Vagina (tissue), 2 donors: ENCODE measurements around the gene VPS39.

Experiments
- POLR2A ChIP-seq, 2 donors: fragments of 450-650 bp; IDR thresholded peaks; one replicate each; pipeline ENCODE4 v1.6.1; 2017; ENCODE audit warnings: antibody characterized with exemption in 2 of 2, mild to moderate bottlenecking in 2 of 2, moderate library complexity in 2 of 2
- TF ChIP-seq, protein P1 (sequence below), 3 experiments: fragments of 450-650 bp in 2 of 3; fragments of 200-600 bp in 1 of 3; sonication (generic) in 1 of 3; IDR thresholded peaks; one replicate each; pipeline ENCODE4 v1.5.1; 2017 to 2019; ENCODE audit warnings: antibody characterized with exemption in 3 of 3, mild to moderate bottlenecking in 2 of 3, moderate library complexity in 2 of 3

DNA sequence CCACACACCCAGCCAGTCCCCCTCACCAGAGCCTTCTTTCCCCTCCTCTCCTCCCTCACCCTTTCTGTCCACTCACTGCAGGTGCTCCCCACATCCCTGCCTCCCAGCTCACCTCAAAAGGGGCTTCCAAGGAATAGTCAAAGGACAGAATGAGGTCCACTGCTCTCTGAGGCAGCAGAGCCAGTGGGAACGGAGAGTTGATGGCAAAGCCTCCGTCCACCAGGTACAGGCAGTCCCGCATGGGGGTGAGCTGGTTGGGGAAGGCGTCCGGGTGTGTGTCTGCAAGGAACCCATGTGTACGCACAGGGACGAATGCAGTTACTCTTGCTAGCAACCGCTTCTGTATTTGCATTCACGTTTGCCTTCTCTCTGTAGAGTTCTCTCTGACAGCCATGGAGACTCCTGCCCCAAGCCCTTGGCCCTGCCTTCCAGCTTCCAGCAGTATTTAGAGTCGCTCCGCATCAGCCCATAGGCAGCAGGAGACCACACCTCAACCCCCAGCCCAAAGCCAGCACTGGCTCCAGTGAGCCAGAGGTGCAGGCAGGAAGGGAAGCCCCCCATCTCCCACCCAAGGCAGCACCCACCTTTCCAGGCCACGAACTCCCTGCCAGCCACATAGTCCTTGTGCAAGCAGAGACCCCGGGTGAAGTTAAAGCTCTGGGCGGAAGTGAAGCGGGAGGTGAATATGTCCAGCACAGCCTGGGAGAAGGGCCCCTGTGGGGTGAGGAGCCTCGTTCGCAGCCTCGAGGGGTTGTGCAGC lies 64.1 kb downstream of the VPS39 start:
- TF ChIP-seq, protein P1, sequence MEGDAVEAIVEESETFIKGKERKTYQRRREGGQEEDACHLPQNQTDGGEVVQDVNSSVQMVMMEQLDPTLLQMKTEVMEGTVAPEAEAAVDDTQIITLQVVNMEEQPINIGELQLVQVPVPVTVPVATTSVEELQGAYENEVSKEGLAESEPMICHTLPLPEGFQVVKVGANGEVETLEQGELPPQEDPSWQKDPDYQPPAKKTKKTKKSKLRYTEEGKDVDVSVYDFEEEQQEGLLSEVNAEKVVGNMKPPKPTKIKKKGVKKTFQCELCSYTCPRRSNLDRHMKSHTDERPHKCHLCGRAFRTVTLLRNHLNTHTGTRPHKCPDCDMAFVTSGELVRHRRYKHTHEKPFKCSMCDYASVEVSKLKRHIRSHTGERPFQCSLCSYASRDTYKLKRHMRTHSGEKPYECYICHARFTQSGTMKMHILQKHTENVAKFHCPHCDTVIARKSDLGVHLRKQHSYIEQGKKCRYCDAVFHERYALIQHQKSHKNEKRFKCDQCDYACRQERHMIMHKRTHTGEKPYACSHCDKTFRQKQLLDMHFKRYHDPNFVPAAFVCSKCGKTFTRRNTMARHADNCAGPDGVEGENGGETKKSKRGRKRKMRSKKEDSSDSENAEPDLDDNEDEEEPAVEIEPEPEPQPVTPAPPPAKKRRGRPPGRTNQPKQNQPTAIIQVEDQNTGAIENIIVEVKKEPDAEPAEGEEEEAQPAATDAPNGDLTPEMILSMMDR (IDR thresholded peaks at IDR 0.05): no peak
- TF ChIP-seq POLR2A (IDR thresholded peaks at IDR 0.05): no peak
